Measurements from ENCODE around the gene PECR.

The PECR gene

GRCh38 chr2:216081487-216082116 is at the start of gene PECR, which contains the start of gene TMEM169:
PECR (minus strand) TSS chr2:216081809; CDS start chr2:216081741, 68 bp downstream.
TMEM169 (plus strand) TSS chr2:216081919; CDS start chr2:216095964, 14,045 bp downstream.
- peak; percentile 24 to 47 for DNase-seq (ENCODE audit: low read depth in 2 of 2, low spot score in 1 of 2)

- DNase-seq (ENCODE audit: low read depth in 2 of 2, low spot score in 1 of 2): no peak
Observed at GRCh38 chr2:216130346-216130971, 48.9 kb upstream of the PECR start.

- DNase-seq (ENCODE audit: low read depth in 2 of 2, low spot score in 1 of 2): no peak
Observed at GRCh38 chr2:216126943-216127342, 45.3 kb upstream of the PECR start.

- no peak for DNase-seq (ENCODE audit: low read depth in 2 of 2, low spot score in 1 of 2)
Observed at GRCh38 chr2:216121255-216121654, 39.6 kb upstream of the PECR start.

GRCh38 chr2:216119986-216120385 is 38.4 kb upstream of the PECR start:
- no peak for DNase-seq (ENCODE audit: low read depth in 2 of 2, low spot score in 1 of 2)

- DNase-seq (ENCODE audit: low read depth in 2 of 2, low spot score in 1 of 2): no peak
Observed at GRCh38 chr2:216119146-216119545, 37.5 kb upstream of the PECR start.

- DNase-seq (ENCODE audit: low read depth in 2 of 2, low spot score in 1 of 2): no peak
Observed at GRCh38 chr2:216118474-216118873, 36.9 kb upstream of the PECR start.

GRCh38 chr2:216117561-216118340 is 36.1 kb upstream of the PECR start:
- no peak for DNase-seq (ENCODE audit: low read depth in 2 of 2, low spot score in 1 of 2)

- no peak for DNase-seq (ENCODE audit: low read depth in 2 of 2, low spot score in 1 of 2)
Observed at GRCh38 chr2:216116418-216116817, 34.8 kb upstream of the PECR start.

- DNase-seq (ENCODE audit: low read depth in 2 of 2, low spot score in 1 of 2): peak; percentile 86 to 99
Observed at GRCh38 chr2:216114714-216115531, 33.3 kb upstream of the PECR start.

- DNase-seq (ENCODE audit: low read depth in 2 of 2, low spot score in 1 of 2): no peak
Observed at GRCh38 chr2:216114382-216114713, 32.7 kb upstream of the PECR start.

GRCh38 chr2:216113572-216113971 is 32.0 kb upstream of the PECR start:
- no peak for DNase-seq (ENCODE audit: low read depth in 2 of 2, low spot score in 1 of 2)

GRCh38 chr2:216112926-216113325 is 31.3 kb upstream of the PECR start:
- no peak for DNase-seq (ENCODE audit: low read depth in 2 of 2, low spot score in 1 of 2)

GRCh38 chr2:216111122-216111521 is 29.5 kb upstream of the PECR start:
- DNase-seq (ENCODE audit: low read depth in 2 of 2, low spot score in 1 of 2): no peak

GRCh38 chr2:216110620-216111019 is 29.0 kb upstream of the PECR start:
- DNase-seq (ENCODE audit: low read depth in 2 of 2, low spot score in 1 of 2): no peak

- no peak for DNase-seq (ENCODE audit: low read depth in 2 of 2, low spot score in 1 of 2)
Observed at GRCh38 chr2:216109962-216110614, 28.5 kb upstream of the PECR start.

- DNase-seq (ENCODE audit: low read depth in 2 of 2, low spot score in 1 of 2): peak; percentile 95 to 99
Observed at GRCh38 chr2:216108967-216109921, 27.6 kb upstream of the PECR start, which contains the start of gene XRCC5. XRCC5 (plus strand) TSS chr2:216109348; CDS start chr2:216109437, 89 bp downstream.

GRCh38 chr2:216108310-216108966 is 26.8 kb upstream of the PECR start:
- DNase-seq (ENCODE audit: low read depth in 2 of 2, low spot score in 1 of 2): no peak

- no peak for DNase-seq (ENCODE audit: low read depth in 2 of 2, low spot score in 1 of 2)
Observed at GRCh38 chr2:216107760-216108159, 26.2 kb upstream of the PECR start.
